HG03575 (cell line): ENCODE data around the gene MPZL3.

Experiments
- ATAC-seq: cut with Tn5 transposase; IDR thresholded peaks from one replicate; pipeline ENCODE4 v1.9.1; 2021; ENCODE audit not compliant: unreplicated experiment, insufficient number of reproducible peaks, low FRiP score; ENCODE audit errors: extremely low read depth

The MPZL3 gene

GRCh38 chr11:118236170-118236569 is 16.0 kb downstream of the MPZL3 start:
- no peak for ATAC-seq

GRCh38 chr11:118234833-118235232 is 17.3 kb downstream of the MPZL3 start:
- ATAC-seq: no peak

- no peak for ATAC-seq
Observed at GRCh38 chr11:118233850-118234249, 18.3 kb downstream of the MPZL3 start.

GRCh38 chr11:118233377-118233776 is 18.8 kb downstream of the MPZL3 start:
- ATAC-seq: no peak

GRCh38 chr11:118232659-118233058 is 19.5 kb downstream of the MPZL3 start:
- ATAC-seq: no peak

GRCh38 chr11:118231461-118231860 is 20.7 kb downstream of the MPZL3 start:
- ATAC-seq: no peak

- no peak for ATAC-seq
Observed at GRCh38 chr11:118230088-118230487, 22.1 kb downstream of the MPZL3 start.

- no peak for ATAC-seq
Observed at GRCh38 chr11:118229274-118229847, 22.8 kb downstream of the MPZL3 start.

GRCh38 chr11:118227865-118228785 is 24.0 kb downstream of the MPZL3 start:
- ATAC-seq: no peak

GRCh38 chr11:118226781-118227180 is 25.4 kb downstream of the MPZL3 start:
- ATAC-seq: no peak

- no peak for ATAC-seq
Observed at GRCh38 chr11:118226296-118226695, 25.9 kb downstream of the MPZL3 start.

GRCh38 chr11:118224511-118225188 is 27.5 kb downstream of the MPZL3 start, which contains the start of gene JAML:
Gene JAML (minus strand): TSS chr11:118225011. CDS start chr11:118214866, 10,145 bp downstream.
- ATAC-seq: no peak

GRCh38 chr11:118223992-118224391 is 28.2 kb downstream of the MPZL3 start:
- no peak for ATAC-seq

GRCh38 chr11:118223570-118223969 is 28.6 kb downstream of the MPZL3 start:
- ATAC-seq: no peak

GRCh38 chr11:118222437-118222836 is 29.7 kb downstream of the MPZL3 start:
- ATAC-seq: no peak

- ATAC-seq: no peak
Observed at GRCh38 chr11:118221419-118221818, 30.7 kb downstream of the MPZL3 start.

GRCh38 chr11:118219732-118220131 is 32.4 kb downstream of the MPZL3 start:
- no peak for ATAC-seq

GRCh38 chr11:118219244-118219643 is 32.9 kb downstream of the MPZL3 start:
- ATAC-seq: no peak

GRCh38 chr11:118217575-118217974 is 34.6 kb downstream of the MPZL3 start:
- no peak for ATAC-seq
